IgD-negative memory B cell (primary cell): ENCODE measurements around the gene CELF4. TPM values are rescaled to one million over a fixed set of nuclear protein-coding genes. Genes with fewer than 3 reads are reported as not detected.
A peak's percentile ranks its signal among the peaks of the same experiment; 100 is the strongest.

Experiments used
- H3K27ac Mint-ChIP-seq, 3 donors: one replicate each; pipeline ENCODE4 v1.8.0; 2020 to 2022; ENCODE audit warnings: mild to moderate bottlenecking in 3 of 3, mixed read lengths in 3 of 3, moderate library complexity in 1 of 3
- H3K27me3 Mint-ChIP-seq: one replicate; pipeline ENCODE4 v1.8.0; 2021; ENCODE audit warnings: mixed read lengths
- H3K36me3 Mint-ChIP-seq: one replicate; pipeline ENCODE4 v1.8.0; 2020; ENCODE audit warnings: mild to moderate bottlenecking, mixed read lengths
- H3K4me1 Mint-ChIP-seq, 3 donors: one replicate each; pipeline ENCODE4 v1.8.0; 2020 to 2022; ENCODE audit warnings: mixed read lengths in 3 of 3, mild to moderate bottlenecking in 1 of 3
- H3K4me3 Mint-ChIP-seq, 4 donors: one replicate each; pipeline ENCODE4 v1.8.0; 2020 to 2022; ENCODE audit warnings: mild to moderate bottlenecking in 4 of 4, mixed read lengths in 4 of 4, moderate library complexity in 3 of 4
- H3K9me3 Mint-ChIP-seq, 3 donors: one replicate each; pipeline ENCODE4 v1.8.0; 2020 to 2021; ENCODE audit warnings: mixed read lengths in 3 of 3, mild to moderate bottlenecking in 1 of 3
- polyA plus RNA-seq: library from polyadenylated mRNA; unstranded; fragments of 300-500 nt; fragmentation: Illumina TruSeq; gene quantifications from one replicate; pipeline ENCODE4 v1.2.3, GENCODE V29; 2021

The CELF4 gene
- polyA plus RNA-seq, 1 donor from 2014 or later, result 0.21 TPM

DNA sequence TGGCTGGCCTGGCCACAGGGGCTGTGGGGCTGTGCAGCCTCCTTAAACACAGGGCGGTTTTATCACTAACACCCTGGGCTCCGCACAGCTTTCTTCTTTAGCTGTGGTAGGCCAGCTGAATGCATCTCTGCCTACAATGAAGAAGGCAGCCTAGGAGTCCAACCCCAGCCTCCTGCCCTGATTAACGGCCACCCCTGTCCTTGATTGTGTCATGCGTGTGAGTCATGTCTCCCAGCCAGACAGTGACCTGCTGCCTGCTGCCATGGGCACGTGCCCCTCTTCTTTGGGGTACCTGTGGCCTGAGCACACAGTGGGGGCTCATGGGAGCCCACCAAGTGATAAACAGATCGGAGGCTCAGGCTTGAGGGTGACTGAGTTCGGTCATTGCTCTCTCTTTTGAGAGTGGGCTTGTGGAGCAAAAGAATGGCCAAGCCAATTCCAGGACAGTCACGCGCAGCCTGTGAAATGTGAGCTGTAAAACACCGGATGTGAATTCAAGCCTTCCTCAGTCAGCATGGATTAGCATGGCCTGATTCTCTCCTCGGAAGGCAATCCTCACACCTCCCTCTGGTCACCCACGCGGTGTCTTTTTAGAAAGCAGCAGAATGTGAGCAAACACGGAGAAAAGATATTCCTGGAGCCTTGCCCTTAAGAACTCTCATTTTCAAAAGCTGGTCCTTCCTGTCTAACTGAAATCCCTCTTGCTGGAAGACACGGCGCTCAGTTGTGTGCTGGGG is 144.1 kb downstream of the CELF4 start:
- Mint-ChIP-seq H3K27me3 (peaks cover 8% of the 10 kb centered on the region), H3K9me3 (no peaks in the 10 kb centered on the region), H3K4me3 (no peak overlapping the region), H3K27ac (no peak overlapping the region), H3K4me1 (no peaks in the 10 kb centered on the region), H3K36me3 (peaks cover 2% of the 10 kb centered on the region)

DNA sequence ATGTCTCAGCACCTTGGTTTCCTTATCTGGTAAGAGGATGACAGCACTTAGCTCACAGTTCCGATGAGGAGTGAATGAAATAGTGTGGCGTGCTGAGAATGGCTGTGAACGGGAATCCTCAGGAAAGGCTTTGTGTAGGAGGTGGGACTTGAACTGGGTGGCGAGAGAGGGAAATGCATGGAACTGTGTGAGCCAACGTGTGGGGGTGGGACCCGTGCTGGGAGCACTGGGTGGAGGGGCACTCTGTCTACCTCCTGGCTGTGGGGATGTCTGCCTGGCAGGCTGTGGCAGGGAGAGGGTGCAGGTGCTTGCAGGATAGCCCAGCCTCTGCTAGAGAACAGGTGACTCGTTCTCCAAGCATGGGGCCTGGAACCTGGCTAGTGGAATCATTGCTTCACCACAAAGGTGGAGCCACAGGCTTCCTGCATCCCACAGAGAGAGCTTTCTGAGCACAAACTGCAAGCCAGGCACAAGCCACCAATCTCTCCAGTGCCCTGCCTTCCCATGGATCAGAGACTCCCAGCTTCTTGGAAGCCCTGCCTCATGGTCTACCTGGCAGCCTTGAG is 145.2 kb downstream of the CELF4 start:
- H3K9me3 Mint-ChIP-seq, result no peaks in the 10 kb centered on the region
- no peak overlapping the region for H3K4me3 Mint-ChIP-seq
- peaks cover 8% of the 10 kb centered on the region for H3K27me3 Mint-ChIP-seq
- peaks cover 2% of the 10 kb centered on the region for H3K36me3 Mint-ChIP-seq
- no peaks in the 10 kb centered on the region for H3K4me1 Mint-ChIP-seq
- H3K27ac Mint-ChIP-seq, result no peak overlapping the region

DNA sequence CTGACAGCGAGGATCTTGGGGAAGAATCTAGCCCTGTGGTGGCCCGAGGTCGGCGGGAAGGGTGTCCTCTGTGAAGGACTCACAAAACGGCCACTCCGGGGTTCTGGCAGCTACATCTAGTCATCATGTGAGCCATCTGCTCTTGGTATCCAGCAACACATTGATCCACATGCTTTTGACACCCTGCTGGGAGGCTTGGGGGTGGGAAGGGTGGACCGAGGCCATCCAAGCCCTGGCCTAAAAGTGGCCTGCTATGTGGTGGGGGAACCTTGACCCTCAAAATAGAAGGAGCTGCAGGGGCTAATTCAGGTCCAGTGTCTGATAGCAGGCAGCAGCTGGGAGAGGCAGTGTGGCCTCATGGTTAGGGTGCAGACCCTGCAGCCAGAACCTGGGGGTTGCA is 145.7 kb downstream of the CELF4 start:
- H3K9me3 Mint-ChIP-seq, result no peaks in the 10 kb centered on the region
- no peak overlapping the region for H3K4me3 Mint-ChIP-seq
- no peaks in the 10 kb centered on the region for H3K4me1 Mint-ChIP-seq
- peaks cover 2% of the 10 kb centered on the region for H3K36me3 Mint-ChIP-seq
- H3K27ac Mint-ChIP-seq, result no peak overlapping the region
- peaks cover 8% of the 10 kb centered on the region for H3K27me3 Mint-ChIP-seq

DNA sequence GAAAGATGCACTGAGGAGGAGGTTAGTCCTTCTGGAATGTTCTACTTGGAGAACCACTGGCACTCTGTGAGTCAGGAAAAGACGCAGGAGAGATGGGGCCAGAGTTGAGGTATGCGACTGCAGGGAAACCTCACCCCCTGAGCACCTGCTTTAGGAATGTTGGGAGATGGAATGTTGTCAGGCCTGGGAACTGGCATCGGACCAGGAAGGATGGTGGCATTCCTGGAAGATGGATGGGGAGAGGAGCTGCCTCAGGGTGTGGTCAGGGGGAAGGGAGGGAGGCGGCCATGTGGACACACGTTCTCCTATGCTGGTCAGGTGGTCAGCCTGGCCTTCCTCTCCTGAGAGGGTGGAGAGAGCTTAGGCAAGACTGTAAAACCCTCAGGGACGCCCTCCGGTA is 146.3 kb downstream of the CELF4 start:
- Mint-ChIP-seq H3K4me3 (peak overlapping the region in 1 of 4 donors; percentile 14), H3K27me3 (peaks cover 8% of the 10 kb centered on the region), H3K27ac (no peak overlapping the region), H3K4me1 (no peaks in the 10 kb centered on the region), H3K9me3 (no peaks in the 10 kb centered on the region), H3K36me3 (peaks cover 2% of the 10 kb centered on the region)

DNA sequence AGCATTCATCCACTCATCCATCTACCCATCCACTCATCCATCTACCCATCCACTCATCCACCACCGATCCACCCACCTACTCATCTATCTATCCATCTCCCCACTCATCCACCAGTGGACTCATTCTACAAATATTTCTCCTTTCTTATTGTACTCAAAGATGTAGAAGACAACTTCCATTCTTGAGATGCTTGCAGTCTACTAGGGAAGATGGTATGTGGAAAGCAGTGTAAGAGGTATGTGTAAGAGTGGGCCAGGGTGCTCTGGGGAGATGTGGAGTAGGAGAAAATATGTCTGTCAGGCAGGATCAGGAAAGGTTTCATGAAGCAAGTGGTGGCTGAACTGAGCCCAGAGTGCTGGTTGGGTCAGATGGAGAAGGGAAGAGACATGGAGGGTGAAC is 150.8 kb downstream of the CELF4 start:
- Mint-ChIP-seq H3K27ac (no peak overlapping the region), H3K9me3 (no peaks in the 10 kb centered on the region), H3K4me1 (no peaks in the 10 kb centered on the region), H3K27me3 (peaks cover 6% of the 10 kb centered on the region), H3K36me3 (peaks cover 1% of the 10 kb centered on the region), H3K4me3 (no peak overlapping the region)

DNA sequence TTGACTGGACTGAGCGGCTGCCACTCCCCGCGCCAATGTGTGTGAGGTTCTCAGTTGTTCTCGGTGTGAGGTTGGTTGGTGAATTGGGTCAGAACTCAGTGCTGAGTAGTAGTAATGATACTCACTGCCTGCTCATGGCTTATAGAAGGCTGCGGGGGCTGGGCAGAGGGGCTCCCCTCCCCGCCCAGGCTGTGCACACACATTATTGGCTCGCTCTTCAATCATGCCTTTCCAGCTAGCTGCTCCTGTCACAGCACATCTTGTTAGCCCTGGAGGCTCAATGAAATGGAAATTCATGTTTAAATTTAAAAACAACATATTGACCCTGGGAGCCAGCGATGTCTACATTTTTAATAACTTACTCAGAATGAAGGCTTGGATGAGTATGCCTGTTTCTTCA is 152.8 kb downstream of the CELF4 start:
- H3K4me3 Mint-ChIP-seq, result no peak overlapping the region
- H3K4me1 Mint-ChIP-seq, result no peaks in the 10 kb centered on the region

DNA sequence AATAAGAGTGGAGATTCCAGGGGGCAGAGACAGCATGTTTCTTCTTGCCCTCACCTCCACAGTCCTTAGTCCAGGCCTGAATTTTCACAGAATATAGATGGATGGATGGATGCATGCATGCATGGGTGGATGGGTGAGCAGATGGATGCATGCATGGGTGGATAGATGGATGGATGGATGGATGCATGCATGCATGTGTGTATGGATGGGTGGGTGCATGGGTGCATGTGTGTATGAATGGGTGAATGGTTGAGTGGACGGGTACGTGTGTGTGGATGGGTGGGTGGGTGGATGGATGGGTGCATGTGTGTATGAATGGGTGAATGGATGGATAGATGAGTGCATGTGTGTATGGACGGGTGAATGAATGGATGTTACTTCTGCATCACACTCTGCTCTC is 153.3 kb downstream of the CELF4 start:
- peaks cover 1% of the 10 kb centered on the region for H3K36me3 Mint-ChIP-seq
- H3K9me3 Mint-ChIP-seq, result no peaks in the 10 kb centered on the region
- H3K27ac Mint-ChIP-seq, result no peak overlapping the region
- H3K27me3 Mint-ChIP-seq, result peaks cover 3% of the 10 kb centered on the region
- H3K4me3 Mint-ChIP-seq, result no peak overlapping the region
- H3K4me1 Mint-ChIP-seq, result no peaks in the 10 kb centered on the region

More for the DNA sequence above, 152.8 kb downstream of the CELF4 start:
- H3K36me3 Mint-ChIP-seq, result peaks cover 1% of the 10 kb centered on the region
- H3K9me3 Mint-ChIP-seq, result no peaks in the 10 kb centered on the region
- peaks cover 3% of the 10 kb centered on the region for H3K27me3 Mint-ChIP-seq
- H3K27ac Mint-ChIP-seq, result no peak overlapping the region

DNA sequence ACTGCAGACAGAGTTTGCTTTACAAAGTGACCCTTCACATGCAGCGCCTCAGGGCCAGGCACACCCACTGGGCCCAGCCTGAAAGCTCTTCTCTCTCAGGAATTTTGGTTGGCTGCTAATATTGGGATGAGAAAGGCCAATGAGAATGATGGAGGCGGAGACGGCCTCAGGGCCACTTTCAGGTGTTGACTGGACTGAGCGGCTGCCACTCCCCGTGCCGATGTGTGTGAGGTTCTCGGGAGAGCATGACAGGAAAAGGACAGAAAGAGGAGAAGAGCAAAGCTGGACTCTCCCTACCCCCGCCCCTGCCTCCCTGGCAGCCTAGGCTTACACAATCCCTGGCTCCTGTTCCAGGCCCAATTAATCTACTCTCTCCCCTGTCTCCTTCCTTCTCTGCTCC is 155.7 kb downstream of the CELF4 start:
- Mint-ChIP-seq H3K9me3 (no peaks in the 10 kb centered on the region), H3K27ac (no peak overlapping the region), H3K4me3 (no peak overlapping the region), H3K4me1 (no peaks in the 10 kb centered on the region), H3K27me3 (no peaks in the 10 kb centered on the region), H3K36me3 (peaks cover 1% of the 10 kb centered on the region)

DNA sequence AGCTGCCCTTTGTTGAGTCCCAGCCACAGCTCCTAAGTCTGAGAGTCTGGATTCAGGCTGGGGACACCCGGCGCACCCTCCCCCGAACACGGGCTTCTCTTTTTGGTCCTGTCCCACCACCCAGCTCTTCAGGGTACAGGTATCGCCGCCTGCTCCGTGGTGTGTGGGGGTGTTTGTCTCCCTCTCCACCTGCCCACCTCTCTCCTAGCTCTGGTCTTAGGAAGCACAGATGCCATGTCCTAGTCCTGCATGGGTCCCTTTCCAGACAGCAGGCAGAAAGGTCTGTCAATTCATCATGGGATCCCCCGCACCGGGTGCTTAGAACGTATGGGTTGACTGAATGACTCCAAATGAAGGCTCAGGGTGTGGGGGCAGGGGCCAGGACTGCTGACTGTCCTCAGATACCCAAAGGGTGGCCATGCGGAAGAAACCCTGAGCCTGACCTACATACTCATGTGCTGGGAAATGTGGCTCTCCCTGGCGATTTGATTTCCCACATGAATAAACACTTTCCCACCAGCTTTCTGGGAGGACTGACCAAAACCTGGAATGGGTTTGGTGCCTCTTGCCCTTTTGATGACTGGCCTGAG is 156.8 kb downstream of the CELF4 start:
- H3K4me1 Mint-ChIP-seq, result no peaks in the 10 kb centered on the region

DNA sequence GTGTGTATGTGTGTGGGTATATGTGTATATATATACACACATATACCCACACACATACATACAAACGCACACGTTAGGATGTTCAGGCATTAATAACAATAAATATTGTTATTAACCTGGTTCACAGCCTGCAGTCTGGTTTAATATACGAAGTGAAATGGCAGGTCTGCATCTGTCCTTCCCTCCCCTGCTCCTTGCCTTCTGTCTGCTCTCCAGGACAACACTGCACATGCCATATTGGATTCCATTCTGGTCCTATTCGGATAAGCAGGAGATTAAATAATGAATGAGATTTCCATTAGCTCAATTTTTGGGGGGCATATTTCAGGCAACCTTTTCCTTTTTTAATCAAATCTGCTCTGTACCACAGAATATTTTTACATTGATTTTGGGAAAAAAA is 158.0 kb downstream of the CELF4 start:
- no peaks in the 10 kb centered on the region for H3K9me3 Mint-ChIP-seq
- H3K4me1 Mint-ChIP-seq, result no peaks in the 10 kb centered on the region
- H3K4me3 Mint-ChIP-seq, result no peak overlapping the region
- peaks cover 1% of the 10 kb centered on the region for H3K36me3 Mint-ChIP-seq
- no peaks in the 10 kb centered on the region for H3K27me3 Mint-ChIP-seq
- H3K27ac Mint-ChIP-seq, result no peak overlapping the region

More for the DNA sequence above, 156.8 kb downstream of the CELF4 start:
- H3K27me3 Mint-ChIP-seq, result no peaks in the 10 kb centered on the region
- H3K27ac Mint-ChIP-seq, result no peak overlapping the region
- H3K9me3 Mint-ChIP-seq, result no peaks in the 10 kb centered on the region
- no peak overlapping the region for H3K4me3 Mint-ChIP-seq
- H3K36me3 Mint-ChIP-seq, result peaks cover 1% of the 10 kb centered on the region

DNA sequence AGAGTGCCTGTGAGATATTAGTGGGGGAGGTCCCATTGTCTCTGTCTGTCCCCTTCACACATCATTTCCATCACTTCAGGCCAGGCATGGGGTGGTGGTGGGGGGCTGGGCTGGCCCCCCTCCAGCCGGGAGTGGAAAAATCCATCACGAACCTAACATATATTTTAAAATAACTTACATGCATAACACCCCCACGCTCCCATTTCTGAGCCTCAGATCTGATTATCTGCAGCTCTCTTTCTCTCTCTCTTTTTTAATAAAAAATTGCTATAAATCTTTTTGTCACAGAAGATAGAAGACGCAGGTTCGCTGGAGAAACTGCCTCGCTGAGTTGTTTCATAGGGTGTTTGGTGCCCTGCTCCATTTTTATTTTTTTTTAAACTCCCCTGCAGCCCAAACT is 159.8 kb downstream of the CELF4 start:
- Mint-ChIP-seq H3K27ac (no peak overlapping the region), H3K4me1 (no peaks in the 10 kb centered on the region), H3K4me3 (no peak overlapping the region), H3K27me3 (no peaks in the 10 kb centered on the region), H3K36me3 (no peaks in the 10 kb centered on the region), H3K9me3 (no peaks in the 10 kb centered on the region)

DNA sequence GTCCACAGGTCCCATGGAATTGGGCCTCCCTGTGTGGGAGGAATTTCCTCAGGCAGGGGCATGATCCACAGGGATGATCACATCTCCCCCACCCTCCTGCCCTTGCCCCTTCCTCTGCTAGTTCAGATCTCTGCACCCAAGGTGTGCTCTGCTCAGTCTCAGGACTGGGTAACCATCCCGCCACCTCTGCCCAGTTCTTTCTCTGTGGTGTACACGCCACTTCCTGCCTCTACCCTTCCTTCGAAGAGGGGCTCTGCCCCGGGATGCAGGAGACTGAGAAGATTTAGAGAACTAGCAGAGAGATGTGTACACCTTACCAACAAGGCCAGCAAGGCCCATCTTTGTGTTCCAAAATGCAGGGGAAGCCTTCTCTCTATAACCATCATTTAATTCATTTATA is 160.4 kb downstream of the CELF4 start:
- Mint-ChIP-seq H3K4me1 (no peaks in the 10 kb centered on the region), H3K36me3 (no peaks in the 10 kb centered on the region), H3K4me3 (no peak overlapping the region), H3K27ac (no peak overlapping the region), H3K9me3 (no peaks in the 10 kb centered on the region), H3K27me3 (no peaks in the 10 kb centered on the region)

DNA sequence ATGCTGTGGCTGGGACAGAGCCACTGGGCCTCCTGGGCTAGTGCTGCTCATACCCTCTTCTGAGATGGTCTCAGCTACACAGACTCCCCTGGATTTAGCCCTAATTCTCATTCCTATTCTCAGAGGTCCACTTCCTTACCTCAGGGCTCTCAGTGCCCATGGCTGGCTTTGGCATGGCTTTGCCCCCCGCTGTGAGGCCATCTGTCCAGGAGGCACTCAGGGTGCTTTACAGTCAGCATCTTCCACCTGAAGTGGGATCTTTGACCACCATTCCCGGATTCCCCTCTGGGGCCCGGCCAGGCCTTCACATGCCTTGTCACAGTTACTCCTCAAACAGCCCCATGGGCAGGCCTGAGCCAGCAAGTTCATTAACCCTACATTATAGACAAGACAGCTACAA is 161.8 kb downstream of the CELF4 start:
- H3K36me3 Mint-ChIP-seq, result no peaks in the 10 kb centered on the region
- no peaks in the 10 kb centered on the region for H3K9me3 Mint-ChIP-seq
- no peaks in the 10 kb centered on the region for H3K27me3 Mint-ChIP-seq
- peak overlapping the region in 1 of 3 donors; percentile 50 for H3K27ac Mint-ChIP-seq
- no peaks in the 10 kb centered on the region for H3K4me1 Mint-ChIP-seq
- H3K4me3 Mint-ChIP-seq, result no peak overlapping the region

DNA sequence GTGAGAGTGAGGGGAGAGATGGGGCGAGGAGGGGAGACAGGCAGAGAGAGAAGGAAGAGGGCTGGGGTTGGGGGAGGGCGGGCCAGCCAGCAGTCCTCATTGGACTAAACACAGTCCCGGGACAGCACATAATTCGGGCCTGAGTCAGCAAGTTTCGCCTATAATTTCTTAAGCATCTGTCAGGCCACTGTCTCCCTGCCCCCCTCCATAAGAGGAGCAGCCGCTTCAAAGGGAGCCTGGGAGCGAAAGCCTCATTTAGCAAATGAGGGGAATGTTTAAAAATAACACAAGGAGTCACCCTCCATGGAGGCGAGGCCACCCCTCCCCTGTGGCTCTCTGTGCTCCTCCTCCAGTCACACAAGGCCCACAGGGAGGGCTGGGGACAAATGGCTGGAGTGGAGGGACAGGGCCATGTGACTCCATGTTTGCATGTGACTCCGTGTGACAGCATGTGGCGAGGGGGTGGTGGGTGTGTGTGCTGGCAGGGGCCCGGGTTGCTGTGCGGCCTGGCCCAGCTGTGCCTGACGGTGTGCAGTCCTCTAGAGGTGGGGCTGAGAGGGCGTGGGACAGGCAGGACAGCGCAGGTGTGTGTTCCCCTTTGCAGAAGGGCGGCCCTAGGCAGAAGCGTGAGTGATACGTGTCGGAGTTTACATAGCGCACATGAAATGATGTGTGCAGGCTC is 162.4 kb downstream of the CELF4 start:
- Mint-ChIP-seq H3K4me3 (no peak overlapping the region), H3K27ac (peak overlapping the region in 1 of 3 donors; percentile 50), H3K9me3 (no peaks in the 10 kb centered on the region), H3K27me3 (no peaks in the 10 kb centered on the region), H3K4me1 (no peaks in the 10 kb centered on the region), H3K36me3 (no peaks in the 10 kb centered on the region)

DNA sequence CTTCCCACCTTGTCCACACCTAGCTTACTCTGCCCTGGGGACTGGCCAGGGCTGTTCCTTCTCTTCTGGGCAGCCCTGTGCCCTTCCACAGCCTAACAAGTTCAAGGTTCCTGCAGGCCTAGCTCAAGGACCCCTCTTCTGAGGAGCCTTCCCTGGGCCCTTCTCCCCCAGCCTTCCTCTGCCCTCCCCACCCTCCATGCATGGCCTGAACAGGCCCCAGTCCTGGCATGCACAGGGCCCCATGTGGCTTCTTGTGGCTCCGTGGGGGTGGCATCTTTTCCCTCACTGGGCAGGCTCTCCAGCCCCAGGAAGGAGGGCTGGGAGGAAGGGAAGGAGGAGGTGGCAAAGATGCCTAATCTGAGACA is 162.9 kb downstream of the CELF4 start:
- Mint-ChIP-seq H3K27me3 (no peaks in the 10 kb centered on the region), H3K4me1 (no peaks in the 10 kb centered on the region), H3K27ac (no peak overlapping the region), H3K4me3 (no peak overlapping the region), H3K36me3 (no peaks in the 10 kb centered on the region), H3K9me3 (no peaks in the 10 kb centered on the region)
